Epithelial cell of esophagus (primary cell): Measurements from ENCODE around the gene HAPLN2.
"Not testable (repeated sequence)": the region's sequence is repeated elsewhere in the genome, so short reads cannot be mapped to it uniquely, and the experiment has no call there.

Experiments used
- DNase-seq: peaks from one replicate; pipeline ENCODE4 v3.0.0; 2010; ENCODE audit warnings: low read depth
- H3K4me3 ChIP-seq: 2 replicates; pipeline ENCODE4 v1.5.1; 2011; ENCODE audit warnings: mild to moderate bottlenecking, low read length, control low read depth
- CTCF ChIP-seq: IDR thresholded peaks from 2 replicates; pipeline ENCODE4 v1.5.1; 2011; ENCODE audit warnings: low read depth, mild to moderate bottlenecking, low read length, control low read depth, inconsistent platforms; ENCODE audit not compliant: insufficient read depth; ENCODE audit errors: missing control alignments

HAPLN2 gene

GRCh38 chr1:156586323-156586722 lies 32.9 kb upstream of the HAPLN2 start:
- TF ChIP-seq CTCF = no peak
- DNase-seq = no peak
- H3K4me3 ChIP-seq = no peak overlapping the region

- peak; percentile 76 for DNase-seq
- H3K4me3 ChIP-seq = no peak overlapping the region
- no peak for TF ChIP-seq CTCF
These were observed 32.2 kb upstream of the HAPLN2 start for GRCh38 chr1:156586892-156587477.

GRCh38 chr1:156587927-156588326 lies 31.3 kb upstream of the HAPLN2 start:
- not testable (repeated sequence) for DNase-seq, H3K4me3 ChIP-seq

DNA sequence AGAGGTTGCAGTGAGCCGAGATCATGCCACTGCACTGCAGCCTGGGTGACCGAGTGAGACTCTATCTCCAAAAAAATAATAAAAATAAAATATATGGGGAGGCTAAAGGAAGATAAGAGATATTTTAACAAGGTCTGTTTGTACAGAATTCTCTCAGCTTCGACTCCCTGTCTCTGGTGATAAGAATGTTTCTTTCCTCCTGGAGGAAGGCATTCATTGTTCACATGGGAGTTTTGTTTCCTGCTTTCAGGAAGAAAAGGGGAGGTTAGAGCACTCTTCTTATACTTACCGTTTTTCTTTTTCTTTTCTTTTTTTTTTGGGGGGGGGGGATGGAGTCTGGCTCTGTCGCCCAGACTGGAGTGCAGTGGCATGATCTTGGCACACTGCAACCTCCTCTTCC lies 29.7 kb upstream of the HAPLN2 start:
- no peak for TF ChIP-seq CTCF
- no peak overlapping the region for H3K4me3 ChIP-seq
- no peak for DNase-seq

DNA sequence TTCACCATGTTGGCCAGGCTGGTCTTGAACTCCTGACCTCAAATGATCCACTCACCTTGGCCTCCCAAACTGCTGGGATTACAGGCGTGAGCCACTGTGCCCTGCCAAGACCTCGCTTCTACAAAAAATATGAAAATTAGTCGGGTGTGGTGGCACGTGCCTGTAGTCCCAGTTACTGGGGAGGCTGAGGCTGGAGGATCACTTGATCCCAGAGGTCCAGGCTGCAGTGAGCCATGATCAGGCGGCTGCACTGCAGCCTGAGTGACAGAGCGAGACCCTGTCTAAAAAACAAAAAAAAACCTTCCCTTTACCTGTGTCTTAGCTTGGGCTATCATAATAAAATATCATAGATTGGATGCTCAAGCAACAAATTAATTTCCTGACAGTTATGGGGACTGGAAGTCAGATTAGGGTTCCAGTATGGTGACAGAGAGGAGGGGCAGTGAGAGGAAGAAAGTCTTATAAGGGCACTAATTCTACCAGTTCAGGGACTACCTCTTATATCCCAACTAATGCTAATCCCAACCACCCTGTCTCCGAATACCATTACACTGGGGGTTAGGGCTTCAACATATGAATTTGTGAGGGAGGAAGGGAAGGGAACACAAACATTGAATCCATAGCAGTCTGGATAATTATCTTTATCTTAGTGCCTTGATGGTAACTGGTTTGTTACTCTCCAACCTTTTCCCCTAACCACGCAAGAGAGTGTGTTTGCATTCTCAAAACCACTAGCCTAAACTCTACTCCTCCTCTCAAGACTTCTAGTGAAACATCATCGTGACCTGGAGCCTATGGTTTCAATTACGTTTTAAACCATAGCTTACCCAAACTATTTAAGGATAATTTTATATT lies 28.7 kb upstream of the HAPLN2 start:
- no peak for DNase-seq
- H3K4me3 ChIP-seq = peak overlapping the region; percentile 74
- TF ChIP-seq CTCF = no peak

- no peak for DNase-seq
- peak overlapping the region; percentile 74 for H3K4me3 ChIP-seq
These were observed 28.1 kb upstream of the HAPLN2 start for GRCh38 chr1:156591181-156591431.

GRCh38 chr1:156591432-156592157 lies 27.6 kb upstream of the HAPLN2 start, which contains the start of gene NAXE:
TSS of gene NAXE (plus strand) at chr1:156591776. CDS start at chr1:156591805, 29 bp downstream.
- DNase-seq = peak; percentile 60
- peak within 1 kb of the TSS; percentile 74 for H3K4me3 ChIP-seq
- no peak for TF ChIP-seq CTCF

More at GRCh38 chr1:156591181-156591431, 28.1 kb upstream of the HAPLN2 start:
- TF ChIP-seq CTCF = no peak
